Esophagus muscularis mucosa (tissue), 4 donors: ENCODE measurements around the gene TM9SF3. TPM values are rescaled to one million over a fixed set of nuclear protein-coding genes. Genes with fewer than 3 reads are reported as not detected.

Experiments
- DNase-seq: peaks from one replicate; pipeline ENCODE4 v3.0.0-alpha.2; 2017; ENCODE audit errors: extremely low spot score
- H3K27ac ChIP-seq, 4 donors: fragments of 200-600 bp; sonication (generic); replicated peaks in 1 of 4; 1 replicate in 3 of 4; 2 replicates in 1 of 4; pipeline ENCODE4 v1.5.1; 2016 to 2019; ENCODE audit warnings: mild to moderate bottlenecking in 1 of 4
- H3K27me3 ChIP-seq, 4 donors: fragments of 200-600 bp; sonication (generic); one replicate each; pipeline versions ENCODE4 v1.5.1 to v1.6.0; 2016 to 2019
- H3K36me3 ChIP-seq, 4 donors: fragments of 200-600 bp; sonication (generic); one replicate each; pipeline ENCODE4 v1.5.1; 2016 to 2019
- H3K4me1 ChIP-seq, 4 donors: fragments of 200-600 bp; sonication (generic); one replicate each; pipeline ENCODE4 v1.5.1; 2016 to 2019
- H3K4me3 ChIP-seq, 4 donors: fragments of 200-600 bp; sonication (generic); 1 replicate in 2 of 4; 2 replicates in 2 of 4; pipeline ENCODE4 v1.5.1; 2016 to 2019; ENCODE audit warnings: mild to moderate bottlenecking in 4 of 4, moderate library complexity in 1 of 4
- H3K9me3 ChIP-seq, 4 donors: fragments of 200-600 bp; sonication (generic); 1 replicate in 3 of 4; 2 replicates in 1 of 4; pipeline ENCODE4 v1.5.1; 2016 to 2019
- CTCF ChIP-seq, 3 experiments: fragments of 200-600 bp in 2 of 3; fragments of 450-650 bp in 1 of 3; sonication (generic) in 2 of 3; IDR thresholded peaks; one replicate each; pipeline ENCODE4 v1.5.1; 2017 to 2019; ENCODE audit warnings: antibody characterized with exemption in 3 of 3, mild to moderate bottlenecking in 2 of 3, moderate library complexity in 1 of 3
- EP300 ChIP-seq: sonication (generic); formaldehyde crosslinking; IDR thresholded peaks from one replicate; pipeline ENCODE4 v1.6.1; 2017; ENCODE audit warnings: antibody characterized with exemption
- POLR2A ChIP-seq: fragments of 450-650 bp; IDR thresholded peaks from one replicate; pipeline ENCODE4 v1.6.1; 2017; ENCODE audit warnings: antibody characterized with exemption, moderate library complexity, mild to moderate bottlenecking, low read depth
- POLR2AphosphoS5 ChIP-seq, 2 donors: sonication (generic); formaldehyde crosslinking; IDR thresholded peaks; one replicate each; pipeline ENCODE4 v1.6.1; 2017; ENCODE audit warnings: antibody characterized with exemption in 2 of 2
- WGBS: methylation state at CpG from one replicate; pipeline ENCODE4 v1.1.5; 2018; 5-methylcytosine and 5-hydroxymethylcytosine counted together
- intact Hi-C: fragments of 100-400 bp; cut with DNase I; formaldehyde crosslinking; loops from one replicate; pipeline ENCODE4 v1.15.1; 2023
- total RNA-seq, 4 donors: library from RNA; depleted of rRNA; stranded (reverse); fragments of >200 nt; gene quantifications; one replicate each; pipeline versions ENCODE4 v1.1.0 to v1.2.1, GENCODE V29; 2016

Gene TM9SF3
- total RNA-seq, 4 donors from 2014 or later = 72.0 to 110 (median 90.5) TPM

- WGBS = 100% methylated on average over 3 of the region's 3 CpGs
- Histone ChIP-seq H3K27me3 (peaks cover 0 to 17% (median 0%) of the 10 kb centered on the region in 4 donors), H3K4me1 (no peaks in the 10 kb centered on the region), H3K4me3 (no peak overlapping the region), H3K36me3 (no peaks in the 10 kb centered on the region), H3K9me3 (no peaks in the 10 kb centered on the region), H3K27ac (no peak overlapping the region)
- intact Hi-C loops = no loop called here
- DNase-seq = no peak
- TF ChIP-seq EP300 (no peak), POLR2A (no peak), CTCF (IDR thresholded peaks at IDR 0.05) (no peak), POLR2AphosphoS5 (IDR thresholded peaks at IDR 0.05) (no peak)
Observed at GRCh38 chr10:96608262-96608661, 21.4 kb upstream of the TM9SF3 start.

DNA sequence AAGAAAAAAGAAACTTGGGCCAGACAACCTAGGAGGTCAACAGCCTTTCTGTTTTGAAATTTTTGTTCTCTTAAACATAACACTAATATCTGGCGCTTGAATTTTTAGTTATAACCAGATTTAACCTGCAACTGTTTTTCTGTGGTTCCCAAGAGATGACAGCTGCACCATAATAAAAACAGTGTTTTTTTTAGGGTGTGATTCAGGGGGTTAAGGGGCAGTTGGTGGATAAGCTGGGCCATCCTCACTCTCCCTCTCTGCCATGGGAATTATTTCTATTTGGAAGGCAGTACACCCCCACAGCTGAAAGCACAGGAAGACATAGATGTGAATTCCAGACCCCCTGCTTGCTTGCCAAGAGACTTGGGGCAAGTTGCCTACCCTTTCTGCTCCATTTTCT is 20.1 kb upstream of the TM9SF3 start:
- 88% methylated on average over 1 of the region's 1 CpG for WGBS
- DNase-seq = no peak
- TF ChIP-seq POLR2A (no peak), EP300 (no peak), CTCF (IDR thresholded peaks at IDR 0.05) (no peak), POLR2AphosphoS5 (IDR thresholded peaks at IDR 0.05) (no peak)
- Histone ChIP-seq H3K9me3 (no peaks in the 10 kb centered on the region), H3K27me3 (peaks cover 0 to 17% (median 0%) of the 10 kb centered on the region in 4 donors), H3K36me3 (no peaks in the 10 kb centered on the region), H3K4me3 (no peak overlapping the region), H3K4me1 (no peaks in the 10 kb centered on the region), H3K27ac (no peak overlapping the region)
- intact Hi-C loops = no loop called here

DNA sequence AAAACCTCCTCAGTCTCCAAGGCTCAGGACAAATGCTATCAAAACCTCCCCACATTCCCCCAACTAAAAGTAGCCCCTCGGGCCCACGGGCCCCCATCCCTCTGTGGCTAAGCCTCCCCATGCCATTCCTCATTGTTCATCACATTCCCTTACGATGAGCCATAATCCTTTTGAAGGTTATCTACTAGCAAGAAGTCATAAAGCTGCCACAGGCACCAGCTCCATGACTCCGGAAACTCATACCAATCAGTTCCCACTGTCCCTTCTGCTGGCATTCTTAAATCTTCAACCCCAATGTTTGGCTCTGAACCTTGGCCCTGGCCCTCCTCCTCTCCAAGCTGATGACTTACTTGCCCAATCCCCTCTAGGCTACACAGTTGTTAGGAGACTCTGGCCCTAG is 19.4 kb upstream of the TM9SF3 start:
- Histone ChIP-seq H3K4me3 (no peak overlapping the region), H3K4me1 (no peaks in the 10 kb centered on the region), H3K27me3 (peaks cover 0 to 14% (median 0%) of the 10 kb centered on the region in 4 donors), H3K27ac (no peak overlapping the region), H3K9me3 (no peaks in the 10 kb centered on the region), H3K36me3 (no peaks in the 10 kb centered on the region)
- no peak for DNase-seq
- intact Hi-C loops = no loop called here
- TF ChIP-seq POLR2AphosphoS5 (IDR thresholded peaks at IDR 0.05) (no peak), CTCF (IDR thresholded peaks at IDR 0.05) (no peak)
- WGBS = 93% methylated on average over 4 of the region's 4 CpGs

DNA sequence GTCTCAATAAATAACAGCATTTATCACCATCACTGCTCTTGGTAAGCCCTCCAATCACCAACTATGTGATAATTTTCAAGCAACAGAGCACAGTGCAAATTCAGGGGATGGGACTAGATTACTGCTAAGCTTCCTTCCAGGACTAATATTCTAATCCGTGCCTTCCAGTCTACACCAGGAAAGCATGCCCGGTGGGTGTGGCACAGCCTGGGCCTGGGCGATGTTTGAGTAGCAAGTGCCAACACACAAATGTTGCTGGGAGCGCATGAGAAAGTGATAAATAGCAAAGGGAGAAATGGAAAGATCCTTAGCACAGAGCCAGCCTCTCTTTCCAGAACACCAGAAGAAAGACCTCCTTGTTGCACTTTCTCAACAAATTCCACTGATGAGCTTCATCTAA is 13.5 kb upstream of the TM9SF3 start:
- H3K9me3 ChIP-seq = no peaks in the 10 kb centered on the region
- WGBS = 86% methylated on average over 4 of the region's 4 CpGs
- no peaks in the 10 kb centered on the region for H3K27me3 ChIP-seq
- intact Hi-C loops = no loop called here
- H3K4me3 ChIP-seq = no peak overlapping the region
- no peak for DNase-seq
- no peaks in the 10 kb centered on the region for H3K4me1 ChIP-seq
- H3K36me3 ChIP-seq = no peaks in the 10 kb centered on the region
- H3K27ac ChIP-seq = no peak overlapping the region
- TF ChIP-seq CTCF (IDR thresholded peaks at IDR 0.05) = no peak
- TF ChIP-seq POLR2AphosphoS5 (IDR thresholded peaks at IDR 0.05) = no peak
- TF ChIP-seq EP300 = no peak
- TF ChIP-seq POLR2A = no peak

DNA sequence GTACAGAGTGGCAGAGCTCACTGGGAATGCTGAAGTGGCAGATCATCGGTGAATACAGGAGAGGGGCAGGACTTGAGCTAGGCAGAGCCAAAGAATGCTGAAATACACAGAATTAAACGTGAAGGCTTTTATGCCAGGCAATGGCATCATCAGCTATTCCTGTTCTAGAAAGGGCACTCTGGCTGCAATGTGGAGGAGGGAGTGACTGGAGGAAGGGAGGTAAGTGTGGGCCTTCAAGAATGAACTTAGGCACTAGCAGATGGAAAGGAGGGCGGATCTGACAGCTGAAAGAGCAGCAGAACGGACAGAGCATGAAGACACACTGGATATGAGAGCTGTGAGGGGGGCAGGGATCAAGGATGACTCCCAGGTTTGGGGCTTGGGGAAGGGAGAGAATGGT is 12.0 kb upstream of the TM9SF3 start:
- 81% methylated on average over 4 of the region's 4 CpGs for WGBS
- no peaks in the 10 kb centered on the region for H3K4me1 ChIP-seq

More for the DNA sequence above, 12.0 kb upstream of the TM9SF3 start:
- TF ChIP-seq CTCF (IDR thresholded peaks at IDR 0.05) = no peak
- TF ChIP-seq EP300 = no peak
- no peak for TF ChIP-seq POLR2AphosphoS5 (IDR thresholded peaks at IDR 0.05)
- TF ChIP-seq POLR2A = no peak
- Histone ChIP-seq H3K27me3 (no peaks in the 10 kb centered on the region), H3K4me3 (no peak overlapping the region), H3K9me3 (no peaks in the 10 kb centered on the region), H3K36me3 (no peaks in the 10 kb centered on the region), H3K27ac (no peak overlapping the region)
- DNase-seq = no peak
- intact Hi-C loops = no loop called here
